ENCODE measurements around the gene SAMD4A.

The SAMD4A gene

GRCh38 chr14:54698501-54698900 is 131.6 kb downstream of the SAMD4A start:
- in situ Hi-C loops (cut with MboI; ENCODE audit: low pct_unique_long_range_greater_than_20kb, low sequenced_read_pairs, unreplicated experiment), result no loop called here
- DNase-seq (ENCODE audit: low spot score), result no peak
- TF ChIP-seq CTCF (IDR thresholded peaks at IDR 0.05; ENCODE audit: extremely low read depth, insufficient read depth, missing control alignments), result no peak

- in situ Hi-C loops (cut with MboI; ENCODE audit: low pct_unique_long_range_greater_than_20kb, low sequenced_read_pairs, unreplicated experiment), result no loop called here
- no peak for TF ChIP-seq CTCF (IDR thresholded peaks at IDR 0.05; ENCODE audit: extremely low read depth, insufficient read depth, missing control alignments)
- no peak for DNase-seq (ENCODE audit: low spot score)
Measured at GRCh38 chr14:54698966-54699530, 132.1 kb downstream of the SAMD4A start.

GRCh38 chr14:54699735-54700134 is 132.8 kb downstream of the SAMD4A start:
- TF ChIP-seq CTCF (IDR thresholded peaks at IDR 0.05; ENCODE audit: extremely low read depth, insufficient read depth, missing control alignments), result no peak
- in situ Hi-C loops (cut with MboI; ENCODE audit: low pct_unique_long_range_greater_than_20kb, low sequenced_read_pairs, unreplicated experiment), result no loop called here
- DNase-seq (ENCODE audit: low spot score), result no peak

- TF ChIP-seq CTCF (IDR thresholded peaks at IDR 0.05; ENCODE audit: extremely low read depth, insufficient read depth, missing control alignments), result no peak
- no peak for DNase-seq (ENCODE audit: low spot score)
- in situ Hi-C loops (cut with MboI; ENCODE audit: low pct_unique_long_range_greater_than_20kb, low sequenced_read_pairs, unreplicated experiment), result no loop called here
Measured at GRCh38 chr14:54700717-54701116, 133.8 kb downstream of the SAMD4A start.

- no peak for DNase-seq (ENCODE audit: low spot score)
- no peak for TF ChIP-seq CTCF (IDR thresholded peaks at IDR 0.05; ENCODE audit: extremely low read depth, insufficient read depth, missing control alignments)
- in situ Hi-C loops (cut with MboI; ENCODE audit: low pct_unique_long_range_greater_than_20kb, low sequenced_read_pairs, unreplicated experiment), result no loop called here
Measured at GRCh38 chr14:54702014-54702491, 135.1 kb downstream of the SAMD4A start.

GRCh38 chr14:54702492-54702891 is 135.6 kb downstream of the SAMD4A start:
- in situ Hi-C loops (cut with MboI; ENCODE audit: low pct_unique_long_range_greater_than_20kb, low sequenced_read_pairs, unreplicated experiment), result no loop called here
- DNase-seq (ENCODE audit: low spot score), result no peak
- TF ChIP-seq CTCF (IDR thresholded peaks at IDR 0.05; ENCODE audit: extremely low read depth, insufficient read depth, missing control alignments), result no peak
